DND-41 (cell line): ENCODE results near the gene PPP1R13L.

Experiments used
- ATAC-seq: fragments of 200-7000 bp; cut with Tn5 transposase; 3 replicates; pipeline ENCODE4 v1.9.1; 2021; ENCODE audit warnings: low read depth; ENCODE audit not compliant: insufficient read depth
- DNase-seq: peaks from one replicate; pipeline ENCODE4 v3.0.0-alpha.2; 2020
- H2AFZ ChIP-seq: 2 replicates; pipeline ENCODE4 v1.6.0; 2012; ENCODE audit warnings: low read depth, low read length
- H3K27ac ChIP-seq: 2 replicates; pipeline ENCODE4 v1.5.1; 2012; ENCODE audit warnings: low read length, inconsistent platforms
- H3K27me3 ChIP-seq: fragments of 200-600 bp; sonication (generic); 2 replicates; pipeline ENCODE4 v1.6.0; 2012; ENCODE audit warnings: low read length, mild to moderate bottlenecking, inconsistent platforms; ENCODE audit not compliant: insufficient read depth, poor library complexity
- H3K36me3 ChIP-seq: 2 replicates; pipeline ENCODE4 v1.5.1; 2012; ENCODE audit warnings: low read length, inconsistent platforms; ENCODE audit not compliant: insufficient read depth
- H3K4me1 ChIP-seq: 2 replicates; pipeline ENCODE4 v1.5.1; 2012; ENCODE audit warnings: mild to moderate bottlenecking, low read length; ENCODE audit not compliant: insufficient read depth
- H3K4me2 ChIP-seq: 2 replicates; pipeline ENCODE4 v1.6.0; 2012; ENCODE audit warnings: mild to moderate bottlenecking, moderate library complexity, low read length, inconsistent platforms; ENCODE audit not compliant: insufficient read depth
- H3K4me3 ChIP-seq, 2 experiments: fragments of 200-600 bp in 1 of 2; shearing (Covaris generic) in 1 of 2; 2 replicates each; pipeline ENCODE4 v1.5.1; 2012 to 2016; ENCODE audit warnings: inconsistent platforms in 2 of 2, low read length in 2 of 2, mild to moderate bottlenecking in 2 of 2, low read depth in 1 of 2, moderate library complexity in 1 of 2
- H3K79me2 ChIP-seq: 2 replicates; pipeline ENCODE4 v1.6.0; 2012; ENCODE audit warnings: low read length, inconsistent platforms; ENCODE audit not compliant: insufficient read depth
- H3K9ac ChIP-seq: 2 replicates; pipeline ENCODE4 v1.6.0; 2012; ENCODE audit warnings: low read depth, mild to moderate bottlenecking, inconsistent platforms, low read length, moderate library complexity
- H3K9me3 ChIP-seq: 2 replicates; pipeline ENCODE4 v1.5.1; 2012; ENCODE audit warnings: low read length, moderate library complexity, mild to moderate bottlenecking, inconsistent platforms; ENCODE audit not compliant: insufficient read depth, severe bottlenecking
- H4K20me1 ChIP-seq: 2 replicates; pipeline ENCODE4 v1.6.0; 2012; ENCODE audit warnings: low read length; ENCODE audit not compliant: insufficient read depth
- EZH2 ChIP-seq: IDR thresholded peaks from 3 replicates; pipeline ENCODE4 v1.6.1; 2012; ENCODE audit warnings: borderline replicate concordance, low read depth, mild to moderate bottlenecking, moderate library complexity, low read length, inconsistent platforms; ENCODE audit not compliant: severe bottlenecking
- TF ChIP-seq, protein P1 (sequence below): IDR thresholded peaks from 2 replicates; pipeline ENCODE4 v1.5.1; 2012; ENCODE audit warnings: borderline replicate concordance, low read length, moderate library complexity, mild to moderate bottlenecking; ENCODE audit not compliant: poor library complexity, severe bottlenecking; ENCODE audit errors: extremely low read depth

The PPP1R13L gene

DNA sequence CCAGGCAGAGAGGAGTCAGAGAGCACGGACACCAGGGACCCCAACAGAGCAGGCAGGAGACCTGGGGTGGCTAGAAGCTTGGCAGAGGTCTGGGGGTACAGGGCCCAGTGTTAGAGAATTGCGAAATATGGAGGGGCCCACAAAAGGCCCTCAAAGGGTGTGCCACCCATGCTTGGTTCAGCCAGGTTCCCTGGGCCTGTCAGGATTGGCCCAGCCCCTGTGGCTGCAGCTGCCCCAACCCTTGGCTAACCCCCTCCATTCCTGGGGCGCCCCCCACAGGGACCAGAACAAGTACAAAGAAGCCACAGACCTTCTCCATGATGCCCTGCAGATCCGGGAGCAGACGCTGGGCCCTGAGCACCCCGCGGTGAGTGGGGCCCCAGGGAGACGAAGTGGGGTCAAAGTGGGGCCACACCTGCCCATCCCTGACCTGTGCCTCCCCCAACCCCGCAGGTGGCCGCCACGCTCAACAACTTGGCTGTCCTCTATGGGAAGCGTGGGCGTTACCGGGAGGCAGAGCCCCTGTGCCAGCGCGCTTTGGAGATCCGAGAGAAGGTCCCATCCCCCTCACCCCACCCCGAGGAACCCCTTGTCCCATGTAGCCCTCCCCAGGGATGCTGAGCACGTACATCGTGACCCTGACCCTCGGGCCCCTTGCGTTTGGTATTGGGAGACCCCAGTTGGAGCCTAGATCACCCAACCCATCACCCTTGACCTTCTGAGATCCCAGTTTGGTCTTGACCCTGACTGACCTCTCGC lies 56.3 kb downstream of the PPP1R13L start:
- TF ChIP-seq, protein P1, sequence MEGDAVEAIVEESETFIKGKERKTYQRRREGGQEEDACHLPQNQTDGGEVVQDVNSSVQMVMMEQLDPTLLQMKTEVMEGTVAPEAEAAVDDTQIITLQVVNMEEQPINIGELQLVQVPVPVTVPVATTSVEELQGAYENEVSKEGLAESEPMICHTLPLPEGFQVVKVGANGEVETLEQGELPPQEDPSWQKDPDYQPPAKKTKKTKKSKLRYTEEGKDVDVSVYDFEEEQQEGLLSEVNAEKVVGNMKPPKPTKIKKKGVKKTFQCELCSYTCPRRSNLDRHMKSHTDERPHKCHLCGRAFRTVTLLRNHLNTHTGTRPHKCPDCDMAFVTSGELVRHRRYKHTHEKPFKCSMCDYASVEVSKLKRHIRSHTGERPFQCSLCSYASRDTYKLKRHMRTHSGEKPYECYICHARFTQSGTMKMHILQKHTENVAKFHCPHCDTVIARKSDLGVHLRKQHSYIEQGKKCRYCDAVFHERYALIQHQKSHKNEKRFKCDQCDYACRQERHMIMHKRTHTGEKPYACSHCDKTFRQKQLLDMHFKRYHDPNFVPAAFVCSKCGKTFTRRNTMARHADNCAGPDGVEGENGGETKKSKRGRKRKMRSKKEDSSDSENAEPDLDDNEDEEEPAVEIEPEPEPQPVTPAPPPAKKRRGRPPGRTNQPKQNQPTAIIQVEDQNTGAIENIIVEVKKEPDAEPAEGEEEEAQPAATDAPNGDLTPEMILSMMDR: no peak
- TF ChIP-seq EZH2: no peak
- no peaks in the 10 kb centered on the region for H3K9me3 ChIP-seq
- DNase-seq (no peak), ATAC-seq (peak; percentile 27; the same call in 1 of the 3 replicates)
- no peaks in the 10 kb centered on the region for H3K27me3 ChIP-seq
- no peak overlapping the region for H3K4me2 ChIP-seq
- H3K27ac ChIP-seq: no peak overlapping the region
- no peak overlapping the region for H2AFZ ChIP-seq
- no peak overlapping the region for H3K9ac ChIP-seq
- H4K20me1 ChIP-seq: no peaks in the 10 kb centered on the region
- H3K79me2 ChIP-seq: no peaks in the 10 kb centered on the region
- H3K36me3 ChIP-seq: peaks cover 32% of the 10 kb centered on the region
- no peaks in the 10 kb centered on the region for H3K4me1 ChIP-seq
- no peak overlapping the region for H3K4me3 ChIP-seq

DNA sequence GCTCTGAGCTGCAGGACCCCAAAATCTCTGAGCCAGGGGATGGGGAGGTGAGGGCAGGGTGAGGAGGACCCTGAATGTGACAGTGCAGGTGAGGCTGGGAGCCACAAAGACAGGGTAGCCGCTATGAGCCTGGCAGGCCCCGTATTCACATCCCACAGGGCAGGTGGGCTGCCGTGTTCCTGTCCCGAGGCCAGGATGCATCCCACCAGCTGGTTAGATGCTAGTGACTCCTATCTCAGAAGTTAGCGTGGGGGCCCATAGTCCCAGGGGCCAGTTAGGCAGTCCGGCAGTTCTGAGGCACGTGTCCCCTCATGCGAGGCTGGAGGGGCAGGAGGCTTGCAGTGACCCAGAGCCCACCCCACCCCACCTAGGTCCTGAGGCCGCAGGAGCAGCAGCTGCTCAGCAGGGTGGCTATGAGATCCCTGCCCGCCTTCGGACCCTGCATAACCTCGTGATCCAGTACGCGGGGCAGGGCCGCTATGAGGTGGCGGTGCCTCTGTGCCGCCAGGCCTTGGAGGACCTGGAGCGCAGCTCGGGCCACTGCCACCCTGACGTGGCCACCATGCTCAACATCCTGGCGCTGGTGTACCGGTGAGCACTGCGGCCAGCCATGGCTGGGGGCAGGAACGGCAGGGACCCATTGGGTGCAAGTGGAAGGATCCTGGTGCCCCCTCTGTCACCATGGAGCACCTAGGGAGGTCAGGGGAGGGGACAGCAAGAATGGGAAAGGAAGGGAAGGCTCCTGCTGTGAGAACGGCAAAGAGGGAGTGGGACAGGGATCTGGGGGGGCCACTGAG lies 57.1 kb downstream of the PPP1R13L start:
- DNase-seq: no peak
- H3K4me1 ChIP-seq: no peaks in the 10 kb centered on the region

DNA sequence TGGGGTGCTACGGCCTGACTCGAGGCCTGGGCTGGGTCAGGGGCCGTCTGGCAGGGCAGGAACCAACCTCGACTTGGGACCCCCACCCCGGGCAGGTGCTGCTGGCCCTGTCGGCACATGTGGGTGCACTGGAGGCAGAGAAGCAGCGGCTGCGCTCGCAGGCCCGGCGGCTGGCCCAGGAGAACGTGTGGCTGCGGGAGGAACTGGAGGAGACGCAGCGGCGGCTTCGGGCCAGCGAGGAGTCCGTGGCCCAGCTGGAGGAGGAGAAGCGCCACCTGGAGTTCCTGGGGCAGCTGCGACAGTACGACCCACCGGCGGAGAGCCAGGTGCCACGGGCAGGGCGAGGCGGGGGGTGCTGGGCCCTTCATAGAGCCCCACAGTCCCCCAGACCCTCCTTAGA lies 58.4 kb downstream of the PPP1R13L start:
- DNase-seq (no peak), ATAC-seq (no peak)
- no peaks in the 10 kb centered on the region for H3K27me3 ChIP-seq
- TF ChIP-seq EZH2: no peak
- TF ChIP-seq, protein P1: no peak
- H3K9me3 ChIP-seq: no peaks in the 10 kb centered on the region
- no peaks in the 10 kb centered on the region for H3K4me1 ChIP-seq
- H3K4me3 ChIP-seq: no peak overlapping the region
- no peaks in the 10 kb centered on the region for H3K79me2 ChIP-seq
- H3K36me3 ChIP-seq: peaks cover 11% of the 10 kb centered on the region; the same call in 1 of the 2 replicates
- no peak overlapping the region for H2AFZ ChIP-seq
- H3K27ac ChIP-seq: no peak overlapping the region
- H3K9ac ChIP-seq: no peak overlapping the region
- no peaks in the 10 kb centered on the region for H4K20me1 ChIP-seq
- no peak overlapping the region for H3K4me2 ChIP-seq

More for the DNA sequence above, 57.1 kb downstream of the PPP1R13L start:
- H2AFZ ChIP-seq: no peak overlapping the region
- H3K9ac ChIP-seq: no peak overlapping the region
- no peaks in the 10 kb centered on the region for H4K20me1 ChIP-seq
- no peaks in the 10 kb centered on the region for H3K79me2 ChIP-seq
- H3K4me3 ChIP-seq: no peak overlapping the region
- no peak overlapping the region for H3K27ac ChIP-seq
- no peaks in the 10 kb centered on the region for H3K9me3 ChIP-seq
- H3K36me3 ChIP-seq: peaks cover 24% of the 10 kb centered on the region
- ATAC-seq: no peak
- no peak for TF ChIP-seq EZH2
- no peak overlapping the region for H3K4me2 ChIP-seq
- no peaks in the 10 kb centered on the region for H3K27me3 ChIP-seq

DNA sequence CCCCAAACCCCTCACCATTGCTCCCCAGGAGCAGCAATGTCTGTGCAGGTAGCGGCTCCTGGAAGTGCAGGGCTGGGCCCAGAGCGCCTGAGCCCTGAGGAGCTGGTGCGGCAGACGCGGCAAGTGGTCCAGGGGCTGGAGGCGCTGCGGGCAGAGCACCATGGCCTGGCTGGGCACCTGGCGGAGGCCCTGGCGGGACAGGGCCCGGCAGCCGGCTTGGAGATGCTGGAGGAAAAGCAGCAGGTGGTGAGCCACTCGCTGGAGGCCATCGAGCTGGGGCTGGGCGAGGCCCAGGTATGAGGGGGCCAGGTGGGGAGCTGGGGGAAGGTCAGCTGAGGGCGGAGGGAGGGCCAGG lies 59.4 kb downstream of the PPP1R13L start:
- Histone ChIP-seq H3K4me1 (no peaks in the 10 kb centered on the region), H4K20me1 (no peaks in the 10 kb centered on the region), H3K9ac (no peak overlapping the region), H2AFZ (no peak overlapping the region), H3K4me2 (no peak overlapping the region), H3K27ac (no peak overlapping the region), H3K36me3 (peaks cover 3% of the 10 kb centered on the region; the same call in 1 of the 2 replicates), H3K4me3 (no peak overlapping the region), H3K27me3 (no peaks in the 10 kb centered on the region), H3K79me2 (no peaks in the 10 kb centered on the region), H3K9me3 (no peaks in the 10 kb centered on the region)
- TF ChIP-seq EZH2: no peak
- ATAC-seq (no peak), DNase-seq (no peak)
